K562 (cell line): ENCODE data around the gene MT4. TPM values are rescaled to one million over a fixed set of nuclear protein-coding genes. Genes with fewer than 3 reads are reported as not detected.

Source experiments
- CBFB ChIP-seq: sonication (generic); formaldehyde crosslinking; IDR thresholded peaks from 2 replicates; pipeline ENCODE4 v1.4.0; 2020; ENCODE audit warnings: mild to moderate bottlenecking, missing genetic modification reagents
- HIVEP1 ChIP-seq: fragments of 250-450 bp; sonication (Bioruptor Pico); IDR thresholded peaks from 2 replicates; pipeline ENCODE4 v1.4.0; 2020; ENCODE audit warnings: mild to moderate bottlenecking
- HNRNPLL ChIP-seq: fragments of 200-400 bp; formaldehyde crosslinking; IDR thresholded peaks from 2 replicates; pipeline ENCODE4 v1.6.1; 2017; ENCODE audit warnings: low read length, low read depth, mild to moderate bottlenecking; ENCODE audit not compliant: poor library complexity, severe bottlenecking
- IRF2 ChIP-seq: sonication (generic); formaldehyde crosslinking; IDR thresholded peaks from 2 replicates; pipeline ENCODE4 v1.8.1; 2022; ENCODE audit warnings: mild to moderate bottlenecking, missing genetic modification reagents
- MEIS2 ChIP-seq: fragments of 450-650 bp; IDR thresholded peaks from 2 replicates; pipeline ENCODE4 v1.6.1; 2014; ENCODE audit warnings: mild to moderate bottlenecking; ENCODE audit not compliant: partially characterized antibody
- MTA3 ChIP-seq: fragments of 450-650 bp; formaldehyde crosslinking; IDR thresholded peaks from 2 replicates; pipeline ENCODE4 v1.6.1; 2017; ENCODE audit warnings: mild to moderate bottlenecking, borderline replicate concordance
- POLR3G ChIP-seq: IDR thresholded peaks from 2 replicates; pipeline ENCODE4 v1.6.1; 2011; ENCODE audit not compliant: insufficient read length, insufficient replicate concordance; ENCODE audit errors: extremely low read depth
- SMAD4 ChIP-seq: fragments of 250-450 bp; sonication (Bioruptor Pico); conservative IDR thresholded peaks from 2 replicates; pipeline ENCODE4 v1.8.0; 2021; ENCODE audit warnings: inconsistent platforms, mild to moderate bottlenecking, moderate library complexity
- SMARCE1 ChIP-seq: fragments of 450-650 bp; IDR thresholded peaks from 2 replicates; pipeline ENCODE4 v1.7.1; 2016; ENCODE audit warnings: mild to moderate bottlenecking
- TFAM ChIP-seq: fragments of 250-450 bp; sonication (Bioruptor Pico); conservative IDR thresholded peaks from 2 replicates; pipeline ENCODE4 v1.5.0; 2021; ENCODE audit warnings: mild to moderate bottlenecking, moderate library complexity
- ZBTB1 ChIP-seq: sonication (generic); formaldehyde crosslinking; IDR thresholded peaks from 2 replicates; pipeline ENCODE4 v1.8.1; 2023; ENCODE audit warnings: missing genetic modification reagents, low read depth, mild to moderate bottlenecking, borderline replicate concordance
- ZFX ChIP-seq: sonication (generic); formaldehyde crosslinking; IDR thresholded peaks from 2 replicates; pipeline ENCODE4 v1.8.0; 2022; ENCODE audit warnings: mild to moderate bottlenecking, missing genetic modification reagents, moderate library complexity
- ZNF140 ChIP-seq: fragments of 250-450 bp; sonication (Bioruptor Pico); IDR thresholded peaks from 2 replicates; pipeline ENCODE4 v1.8.0; 2021; ENCODE audit warnings: moderate library complexity, mild to moderate bottlenecking, inconsistent platforms
- ZNF165 ChIP-seq: fragments of 250-450 bp; sonication (Bioruptor Pico); IDR thresholded peaks from 2 replicates; pipeline ENCODE4 v1.4.0; 2020; ENCODE audit warnings: borderline replicate concordance
- ZNF217 ChIP-seq: sonication (generic); formaldehyde crosslinking; IDR thresholded peaks from 2 replicates; pipeline ENCODE4 v1.8.0; 2022; ENCODE audit warnings: mild to moderate bottlenecking, missing genetic modification reagents
- ZNF324 ChIP-seq: fragments of 250-450 bp; sonication (Bioruptor Pico); IDR thresholded peaks from 2 replicates; pipeline ENCODE4 v1.4.0; 2020; ENCODE audit warnings: mild to moderate bottlenecking
- polyA plus RNA-seq, 8 experiments: library from polyadenylated mRNA; depleted of rRNA in 4 of 8; stranded (reverse) in 5 of 8; unstranded in 3 of 8; fragments of >200 nt; fragmentation: Nextera tagmentation in 2 of 8; fragmentation: Illumina TruSeq in 1 of 8; extraction: Ambion mirVana in 2 of 8; extraction: Trizol in 1 of 8; gene quantifications; 2 replicates each; pipeline versions ENCODE4 v1.2.1 to v1.2.3, GENCODE V29; 2011 to 2014; ENCODE audit warnings: inconsistent platforms in 1 of 8, missing spikeins in 1 of 8
- total RNA-seq, 7 experiments: library from RNA; depleted of rRNA in 6 of 7; stranded (reverse); fragments of >200 nt in 6 of 7; fragmentation: Illumina TruSeq in 2 of 7; extraction: Trizol in 2 of 7; gene quantifications; 2 replicates each; pipeline versions ENCODE4 v1.2.1 to v1.2.3, GENCODE V29; 2011 to 2021; ENCODE audit warnings: low replicate concordance in 1 of 7
- TF ChIP-seq, protein P1 (sequence below): conservative IDR thresholded peaks from 2 replicates; pipeline ENCODE4 v1.6.1; 2011; ENCODE audit warnings: low read depth, mild to moderate bottlenecking, low read length; ENCODE audit not compliant: control insufficient read depth
- TF ChIP-seq, protein P2 (sequence below): fragments of 450-650 bp; IDR thresholded peaks from 2 replicates; pipeline ENCODE4 v1.6.1; 2016; ENCODE audit warnings: antibody characterized with exemption
- TF ChIP-seq, protein P3 (sequence below): sonication (generic); formaldehyde crosslinking; IDR thresholded peaks from 2 replicates; pipeline ENCODE4 v1.8.0; 2022; ENCODE audit warnings: mild to moderate bottlenecking, missing genetic modification reagents
- TF ChIP-seq, protein P4 (sequence below): fragments of 250-450 bp; sonication (Bioruptor Pico); IDR thresholded peaks from 2 replicates; pipeline ENCODE4 v1.8.0; 2022; ENCODE audit warnings: moderate library complexity, mild to moderate bottlenecking, inconsistent platforms
- TF ChIP-seq, protein P5 (sequence below): fragments of 250-450 bp; sonication (Bioruptor Pico); IDR thresholded peaks from 2 replicates; pipeline ENCODE4 v1.8.0; 2021; ENCODE audit warnings: moderate library complexity, mild to moderate bottlenecking, inconsistent platforms

MT4 gene
- total and polyA plus RNA-seq, 9 of the 15 experiments (the other 6 are each of a cell fraction or from before 2014, with no cell fraction given): not detected

DNA sequence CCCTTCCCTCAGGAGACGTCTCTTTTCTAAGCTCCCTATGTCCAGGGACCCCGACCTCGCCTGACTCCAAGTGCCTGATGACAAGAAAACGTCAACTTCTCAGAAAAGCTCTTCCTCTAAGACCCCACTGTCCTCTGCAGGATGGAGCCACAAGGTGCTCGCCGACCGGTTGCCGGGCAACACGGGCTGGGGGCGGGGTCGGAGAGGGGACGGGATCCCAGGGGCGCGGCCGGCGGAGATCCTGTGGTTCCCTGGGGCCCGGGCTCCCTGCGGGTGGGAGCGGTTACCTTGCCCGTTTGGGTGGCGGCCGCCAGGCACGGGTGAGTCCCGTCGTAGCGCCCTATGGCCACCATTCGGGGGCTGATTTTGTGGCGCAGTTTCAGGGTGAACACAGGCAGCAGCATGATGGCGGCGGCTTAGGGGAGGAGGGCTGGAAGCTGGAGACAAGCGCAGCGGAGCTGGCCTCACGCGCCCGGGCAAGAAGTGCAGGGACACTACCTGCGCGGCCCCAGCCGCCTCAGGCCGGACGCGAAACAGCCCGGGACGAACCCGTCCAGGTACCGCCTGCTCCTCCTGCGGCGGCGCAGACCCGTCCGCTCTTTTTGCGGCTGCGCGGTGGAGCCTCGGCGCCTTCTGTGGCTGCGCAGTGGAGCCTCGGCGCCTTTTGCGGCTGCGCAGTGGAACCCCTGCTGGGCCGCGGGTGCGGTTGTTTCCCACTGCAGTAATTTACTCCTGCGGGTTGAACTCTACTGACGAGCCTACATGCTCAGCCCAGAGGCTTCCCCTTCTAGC is 45.2 kb upstream of the MT4 start, which contains the start of gene BBS2 (continued):
- TF ChIP-seq, protein P1, sequence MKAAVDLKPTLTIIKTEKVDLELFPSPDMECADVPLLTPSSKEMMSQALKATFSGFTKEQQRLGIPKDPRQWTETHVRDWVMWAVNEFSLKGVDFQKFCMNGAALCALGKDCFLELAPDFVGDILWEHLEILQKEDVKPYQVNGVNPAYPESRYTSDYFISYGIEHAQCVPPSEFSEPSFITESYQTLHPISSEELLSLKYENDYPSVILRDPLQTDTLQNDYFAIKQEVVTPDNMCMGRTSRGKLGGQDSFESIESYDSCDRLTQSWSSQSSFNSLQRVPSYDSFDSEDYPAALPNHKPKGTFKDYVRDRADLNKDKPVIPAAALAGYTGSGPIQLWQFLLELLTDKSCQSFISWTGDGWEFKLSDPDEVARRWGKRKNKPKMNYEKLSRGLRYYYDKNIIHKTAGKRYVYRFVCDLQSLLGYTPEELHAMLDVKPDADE: peak; percentile 44; the same call in 1 of the 2 replicates
- no peak for TF ChIP-seq SMARCE1
- TF ChIP-seq POLR3G: no peak
- TF ChIP-seq, protein P2, sequence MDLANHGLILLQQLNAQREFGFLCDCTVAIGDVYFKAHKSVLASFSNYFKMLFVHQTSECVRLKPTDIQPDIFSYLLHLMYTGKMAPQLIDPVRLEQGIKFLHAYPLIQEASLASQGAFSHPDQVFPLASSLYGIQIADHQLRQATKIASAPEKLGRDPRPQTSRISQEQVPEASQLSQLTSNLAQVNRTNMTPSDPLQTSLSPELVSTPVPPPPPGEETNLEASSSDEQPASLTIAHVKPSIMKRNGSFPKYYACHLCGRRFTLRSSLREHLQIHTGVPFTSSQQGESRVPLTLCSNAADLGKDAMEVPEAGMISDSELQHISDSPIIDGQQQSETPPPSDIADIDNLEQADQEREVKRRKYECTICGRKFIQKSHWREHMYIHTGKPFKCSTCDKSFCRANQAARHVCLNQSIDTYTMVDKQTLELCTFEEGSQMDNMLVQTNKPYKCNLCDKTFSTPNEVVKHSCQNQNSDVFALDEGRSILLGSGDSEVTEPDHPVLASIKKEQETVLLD: peak; percentile 86
- TF ChIP-seq, protein P3, sequence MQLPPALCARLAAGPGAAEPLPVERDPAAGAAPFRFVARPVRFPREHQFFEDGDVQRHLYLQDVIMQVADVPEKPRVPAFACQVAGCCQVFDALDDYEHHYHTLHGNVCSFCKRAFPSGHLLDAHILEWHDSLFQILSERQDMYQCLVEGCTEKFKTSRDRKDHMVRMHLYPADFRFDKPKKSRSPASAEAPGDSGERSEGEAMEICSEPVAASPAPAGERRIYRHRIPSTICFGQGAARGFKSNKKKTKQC (CRISPR knock-in tag): peak; percentile 30; the same call in 1 of the 2 replicates
- TF ChIP-seq, protein P4, sequence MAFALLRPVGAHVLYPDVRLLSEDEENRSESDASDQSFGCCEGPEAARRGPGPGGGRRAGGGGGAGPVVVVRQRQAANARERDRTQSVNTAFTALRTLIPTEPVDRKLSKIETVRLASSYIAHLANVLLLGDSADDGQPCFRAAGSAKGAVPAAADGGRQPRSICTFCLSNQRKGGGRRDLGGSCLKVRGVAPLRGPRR (CRISPR knock-in tag): no peak
- TF ChIP-seq MTA3: no peak
- TF ChIP-seq ZNF324 (CRISPR knock-in tag): no peak
- TF ChIP-seq ZNF217 (CRISPR knock-in tag): no peak
- 0 out of 2 replicates have a peak, but pooled peaks have one; percentile 23 for TF ChIP-seq SMAD4 (CRISPR knock-in tag)
- TF ChIP-seq CBFB (CRISPR knock-in tag): peak; percentile 41; the same call in 1 of the 2 replicates
- peak; percentile 83 for TF ChIP-seq HNRNPLL
- TF ChIP-seq HIVEP1 (CRISPR knock-in tag): no peak; the same call in 1 of the 2 replicates
- TF ChIP-seq ZFX (CRISPR knock-in tag): peak; percentile 47
- peak; percentile 100 for TF ChIP-seq ZBTB1 (CRISPR knock-in tag)
- no peak for TF ChIP-seq ZNF140
- no peak for TF ChIP-seq TFAM (CRISPR knock-in tag)
- TF ChIP-seq, protein P5, sequence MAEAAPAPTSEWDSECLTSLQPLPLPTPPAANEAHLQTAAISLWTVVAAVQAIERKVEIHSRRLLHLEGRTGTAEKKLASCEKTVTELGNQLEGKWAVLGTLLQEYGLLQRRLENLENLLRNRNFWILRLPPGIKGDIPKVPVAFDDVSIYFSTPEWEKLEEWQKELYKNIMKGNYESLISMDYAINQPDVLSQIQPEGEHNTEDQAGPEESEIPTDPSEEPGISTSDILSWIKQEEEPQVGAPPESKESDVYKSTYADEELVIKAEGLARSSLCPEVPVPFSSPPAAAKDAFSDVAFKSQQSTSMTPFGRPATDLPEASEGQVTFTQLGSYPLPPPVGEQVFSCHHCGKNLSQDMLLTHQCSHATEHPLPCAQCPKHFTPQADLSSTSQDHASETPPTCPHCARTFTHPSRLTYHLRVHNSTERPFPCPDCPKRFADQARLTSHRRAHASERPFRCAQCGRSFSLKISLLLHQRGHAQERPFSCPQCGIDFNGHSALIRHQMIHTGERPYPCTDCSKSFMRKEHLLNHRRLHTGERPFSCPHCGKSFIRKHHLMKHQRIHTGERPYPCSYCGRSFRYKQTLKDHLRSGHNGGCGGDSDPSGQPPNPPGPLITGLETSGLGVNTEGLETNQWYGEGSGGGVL: no peak
- TF ChIP-seq ZNF165 (CRISPR knock-in tag): no peak
- peak; percentile 86 for TF ChIP-seq MEIS2
- no peak for TF ChIP-seq IRF2 (CRISPR knock-in tag)
